GM18907 (cell line): Measurements from ENCODE around the gene MFRP.
"Not testable (repeated sequence)": the region's sequence is repeated elsewhere in the genome, so short reads cannot be mapped to it uniquely, and the experiment has no call there.

Experiments used
- ATAC-seq: cut with Tn5 transposase; IDR thresholded peaks from one replicate; pipeline ENCODE4 v1.9.1; 2021; ENCODE audit warnings: mild to moderate bottlenecking, moderate library complexity; ENCODE audit not compliant: unreplicated experiment

Gene MFRP

DNA sequence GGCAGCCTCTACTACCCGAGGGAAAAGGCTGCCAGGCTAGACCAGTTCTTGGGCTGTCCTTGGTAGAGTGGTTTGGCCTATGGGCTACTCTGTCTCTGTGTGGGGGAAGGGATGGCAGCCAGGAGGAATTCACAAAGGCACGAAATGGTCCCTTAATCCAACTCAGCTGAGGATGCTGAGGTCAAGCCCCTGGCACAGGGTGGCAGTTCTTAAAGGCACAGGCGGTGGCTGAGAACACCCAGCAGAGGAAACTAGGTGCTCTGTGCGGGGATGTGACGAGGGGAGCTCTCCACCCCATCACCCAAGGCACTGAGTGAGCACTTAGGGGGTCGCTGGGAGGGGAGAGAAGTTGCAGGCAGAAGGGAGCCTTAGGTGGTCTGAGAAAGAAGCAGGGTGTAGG is at the start of gene MFRP:
TSS of gene MFRP (minus strand) at position 101 of the 400 bp plus-strand sequence. CDS start 192 bp downstream, outside the sequence.
- ATAC-seq: no peak

DNA sequence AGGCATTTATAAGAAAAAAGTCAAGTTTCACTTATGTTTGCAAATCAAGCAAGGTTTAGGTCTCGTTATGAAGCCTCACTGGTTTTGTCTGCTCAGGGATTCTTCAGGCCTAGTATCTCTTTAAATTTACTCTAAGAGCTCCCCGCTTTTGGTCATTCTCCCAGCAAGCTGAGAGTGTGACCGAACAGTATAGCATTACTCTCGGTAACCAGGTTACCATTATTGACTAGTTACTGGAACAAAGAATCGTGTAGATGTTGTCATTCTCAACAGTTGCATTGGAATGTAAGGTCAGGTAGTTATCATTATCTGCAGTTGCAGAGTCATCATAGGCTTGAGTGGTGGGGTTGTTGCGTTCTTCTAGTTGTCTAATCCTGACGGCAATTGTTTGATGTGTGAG is 44.8 kb upstream of the MFRP start:
- no peak for ATAC-seq

DNA sequence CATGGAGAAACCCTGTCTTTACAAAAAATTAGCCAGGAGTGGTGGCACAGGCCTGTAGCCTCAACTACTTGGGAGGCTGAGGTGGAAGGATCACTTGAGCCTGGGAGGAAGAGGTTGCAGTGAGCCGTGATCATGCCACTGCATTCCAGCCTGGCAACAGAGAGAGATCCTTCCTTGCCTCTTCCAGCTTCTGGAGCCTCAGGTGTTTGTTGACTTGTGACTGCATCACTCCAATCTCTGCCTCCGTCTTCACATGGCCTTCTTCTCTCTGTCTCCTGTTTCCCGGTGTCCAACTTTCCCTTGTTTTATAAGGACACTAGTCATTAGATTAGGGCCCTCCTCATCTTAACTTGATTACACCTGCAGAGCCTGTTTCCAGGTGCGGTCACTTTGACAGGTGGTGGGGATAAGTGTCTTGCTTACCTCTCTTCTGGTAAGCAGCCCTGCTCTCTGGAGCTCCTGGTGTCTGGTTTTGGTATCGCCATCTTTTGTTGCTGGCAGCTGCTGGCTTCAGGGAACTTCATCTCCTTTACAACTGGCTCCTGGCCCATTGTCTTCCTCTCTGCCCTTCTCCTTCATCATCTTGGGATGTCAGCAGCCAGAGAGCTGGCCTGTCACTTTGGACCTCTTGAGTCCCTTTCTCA is 43.2 kb upstream of the MFRP start:
- no peak for ATAC-seq

DNA sequence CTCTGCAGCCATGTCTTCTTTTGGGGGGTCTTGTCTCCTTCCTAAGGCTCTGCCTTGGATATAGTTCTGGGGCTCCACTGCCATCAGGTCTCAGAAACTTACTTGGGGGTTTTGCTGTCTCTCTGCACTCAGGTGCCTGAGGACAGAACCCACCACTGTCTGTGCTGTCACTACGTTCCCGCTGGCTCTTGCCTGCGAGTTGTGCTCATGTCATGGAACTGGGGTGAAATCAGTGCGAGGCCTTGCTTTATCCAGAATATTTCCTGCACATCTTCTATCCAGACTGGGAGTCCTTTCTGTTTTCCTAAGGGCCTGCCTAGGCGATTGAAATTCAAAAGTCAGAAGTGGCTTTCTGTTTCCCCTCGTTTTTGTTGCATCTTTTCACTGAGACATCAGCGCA is 41.6 kb upstream of the MFRP start:
- no peak for ATAC-seq

DNA sequence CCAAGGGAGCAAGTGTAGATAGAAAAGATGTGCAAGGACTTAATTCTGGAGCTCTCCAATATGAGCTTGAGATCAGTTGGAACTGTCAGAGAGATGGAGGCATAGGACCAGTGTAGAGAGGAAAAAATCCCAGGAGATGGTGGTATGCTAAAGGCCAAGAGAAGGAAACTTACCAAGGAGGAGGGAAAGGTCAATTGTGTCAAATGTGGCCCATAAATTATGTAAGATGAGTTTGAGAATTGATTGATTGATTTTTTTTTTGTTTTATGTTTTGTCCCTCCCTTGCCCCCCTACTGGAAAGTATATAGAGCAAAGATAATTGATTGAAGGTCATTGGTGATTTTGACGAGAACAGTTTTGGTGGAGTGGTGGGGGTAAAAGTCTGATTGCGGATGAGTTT is 37.8 kb upstream of the MFRP start:
- no peak for ATAC-seq

DNA sequence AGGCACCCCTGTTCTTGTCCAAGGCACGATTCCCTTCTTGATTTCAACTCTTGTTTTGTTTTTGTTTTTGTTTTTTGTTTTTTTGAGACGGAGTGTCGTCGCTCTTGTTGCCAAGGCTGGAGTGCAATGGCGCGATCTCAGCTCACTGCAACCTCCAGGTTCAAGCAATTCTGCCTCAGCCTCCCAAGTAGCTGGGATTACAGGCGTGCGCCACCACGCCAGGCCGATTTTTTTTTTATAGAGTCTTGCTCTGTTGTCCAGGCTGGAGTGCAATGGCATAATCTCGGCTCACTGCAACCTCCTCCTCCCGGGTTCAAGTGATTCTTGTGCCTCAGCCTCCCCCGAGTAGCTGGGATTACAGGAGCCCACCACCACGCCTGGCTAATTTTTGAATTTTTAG is 36.0 kb upstream of the MFRP start:
- ATAC-seq: not testable (repeated sequence)

DNA sequence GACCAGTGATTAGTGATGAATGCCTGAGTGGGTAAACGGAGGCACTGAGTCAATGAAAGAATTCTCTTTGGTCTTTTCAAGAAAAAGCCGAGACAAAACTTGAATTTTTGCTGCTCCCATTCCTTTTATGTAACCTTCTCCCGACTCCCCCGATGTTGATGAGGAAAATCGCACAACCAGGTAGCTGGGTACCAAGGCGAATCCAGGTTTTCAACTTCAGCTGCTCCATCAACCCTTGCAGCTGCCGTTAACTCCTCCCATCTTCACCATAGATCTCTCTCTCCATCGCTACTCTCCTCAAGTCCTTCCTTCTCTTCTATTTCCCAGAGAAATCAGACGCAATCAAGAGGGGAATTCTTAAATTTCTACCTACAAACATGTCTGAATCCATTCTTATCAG is 35.6 kb upstream of the MFRP start:
- ATAC-seq: no peak

DNA sequence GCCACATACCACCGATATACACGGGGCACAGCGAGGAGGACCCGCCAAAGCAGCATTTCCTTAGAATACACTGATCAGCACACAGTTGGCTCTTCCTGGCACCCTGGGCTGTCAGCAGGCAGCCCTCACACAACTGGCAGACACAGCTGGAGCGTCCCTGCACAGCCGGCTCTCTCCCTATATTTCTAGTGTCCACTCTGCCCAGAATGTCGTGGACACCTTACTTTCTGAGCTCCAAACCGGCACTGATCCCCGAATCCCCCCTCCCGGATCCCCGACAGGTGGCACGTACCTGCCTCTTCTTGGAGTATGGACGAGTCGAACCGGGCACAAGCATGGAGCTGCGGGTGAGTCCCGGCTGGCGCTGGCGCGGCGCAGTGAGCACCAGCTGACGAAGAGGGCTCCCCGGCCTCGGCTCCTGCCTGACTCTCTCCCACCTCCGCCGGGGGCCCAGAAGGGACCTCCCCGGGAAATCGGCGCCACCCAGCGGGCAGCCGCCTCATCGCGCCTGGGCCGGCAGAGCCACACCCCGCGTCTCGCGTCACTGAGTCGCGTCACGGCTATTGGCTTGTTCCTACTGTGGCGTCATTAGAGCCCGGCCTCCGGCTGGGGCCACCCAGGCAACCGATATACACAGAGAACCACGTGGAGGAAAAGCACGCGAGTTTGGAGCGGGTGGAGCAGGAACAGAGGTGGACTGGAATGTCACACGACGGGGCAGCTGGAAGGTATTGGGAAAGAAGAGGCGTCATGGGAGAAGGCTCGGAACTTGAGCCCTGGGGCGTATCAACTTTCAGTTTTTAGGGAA is 34.9 kb upstream of the MFRP start, which contains the start of gene USP2:
TSS of gene USP2 (minus strand) at position 510 of the 808 bp plus-strand sequence. CDS start 8,210 bp downstream, outside the sequence.
- ATAC-seq: peak; percentile 97

DNA sequence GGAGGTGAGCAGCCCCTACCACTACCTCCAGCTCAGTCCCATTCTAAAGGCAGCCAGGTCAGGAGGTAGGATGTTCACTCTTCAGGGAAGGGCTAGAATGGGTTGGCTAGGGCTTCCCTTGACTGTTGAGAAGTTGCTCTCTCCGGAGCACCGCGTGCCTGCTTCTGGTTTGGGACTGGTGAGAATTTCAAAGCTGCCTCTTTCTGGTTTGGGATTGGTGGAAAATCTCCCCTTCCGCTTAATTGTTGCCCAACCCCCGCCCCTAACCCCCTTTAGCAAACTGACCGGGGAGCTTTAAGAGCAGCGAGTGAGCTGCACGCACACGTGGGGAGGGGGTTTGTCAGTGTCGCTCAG is 34.3 kb upstream of the MFRP start:
- ATAC-seq: no peak

DNA sequence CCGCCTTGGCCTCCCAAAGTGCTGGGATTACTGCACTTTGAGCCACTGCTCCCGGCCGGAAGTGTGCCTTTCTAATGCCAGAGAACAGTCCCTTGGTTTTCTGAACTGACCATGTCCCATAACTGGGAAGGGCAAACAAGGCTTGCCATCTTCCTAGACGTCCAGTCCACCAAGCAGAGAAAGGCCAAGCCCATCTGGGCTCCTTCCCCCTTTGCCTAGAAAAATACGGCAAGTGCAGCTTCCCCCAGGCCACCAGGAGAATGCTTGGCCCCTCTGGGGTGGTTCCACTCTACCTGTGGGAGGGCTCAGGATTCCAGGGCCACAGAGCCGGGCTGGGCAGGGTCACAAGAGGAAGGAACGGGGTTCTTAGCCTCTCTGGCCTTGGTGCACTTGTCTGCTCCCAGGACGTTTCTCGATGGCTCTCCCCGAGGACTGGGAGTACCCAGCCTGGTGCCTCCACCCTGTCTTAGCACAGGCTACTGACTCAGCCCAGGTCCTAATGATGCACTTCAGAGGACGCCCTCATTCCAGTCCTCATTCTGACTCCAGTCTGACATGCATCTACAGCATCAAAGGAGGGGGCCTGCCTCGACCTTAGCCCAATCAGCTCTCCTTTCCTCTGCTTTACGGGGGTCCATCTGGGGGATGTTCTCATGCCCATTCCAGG is 33.8 kb upstream of the MFRP start:
- ATAC-seq: no peak

DNA sequence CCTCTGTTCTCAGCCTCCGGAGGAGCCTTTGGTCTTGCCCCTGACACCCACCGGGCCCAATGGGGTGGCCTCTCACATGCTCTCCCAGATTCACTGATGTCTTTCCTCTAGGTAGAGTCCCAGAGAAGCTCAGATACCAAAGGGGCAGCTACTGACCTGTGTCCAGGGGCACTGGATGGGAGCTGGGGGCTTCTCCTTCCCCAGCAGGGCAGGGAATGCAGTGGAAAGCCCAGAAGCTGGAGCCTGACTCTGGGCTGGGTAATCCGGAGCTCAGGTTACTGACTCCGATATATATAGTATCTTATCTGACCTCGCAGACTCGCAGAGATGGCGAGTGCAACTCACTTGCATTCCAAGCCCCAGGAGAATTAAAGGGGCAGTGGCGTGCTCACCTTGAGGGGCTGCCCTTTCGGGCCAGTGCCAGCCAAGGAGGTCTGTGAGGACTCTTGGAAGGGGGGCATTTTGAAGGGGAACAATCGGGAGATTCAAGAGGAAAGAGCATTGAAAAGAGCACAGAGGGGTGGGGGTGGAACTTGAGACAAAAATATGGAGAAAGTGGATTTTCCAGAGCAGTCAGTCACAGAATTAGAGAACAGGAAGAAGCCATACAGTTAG is 32.5 kb upstream of the MFRP start:
- no peak for ATAC-seq

DNA sequence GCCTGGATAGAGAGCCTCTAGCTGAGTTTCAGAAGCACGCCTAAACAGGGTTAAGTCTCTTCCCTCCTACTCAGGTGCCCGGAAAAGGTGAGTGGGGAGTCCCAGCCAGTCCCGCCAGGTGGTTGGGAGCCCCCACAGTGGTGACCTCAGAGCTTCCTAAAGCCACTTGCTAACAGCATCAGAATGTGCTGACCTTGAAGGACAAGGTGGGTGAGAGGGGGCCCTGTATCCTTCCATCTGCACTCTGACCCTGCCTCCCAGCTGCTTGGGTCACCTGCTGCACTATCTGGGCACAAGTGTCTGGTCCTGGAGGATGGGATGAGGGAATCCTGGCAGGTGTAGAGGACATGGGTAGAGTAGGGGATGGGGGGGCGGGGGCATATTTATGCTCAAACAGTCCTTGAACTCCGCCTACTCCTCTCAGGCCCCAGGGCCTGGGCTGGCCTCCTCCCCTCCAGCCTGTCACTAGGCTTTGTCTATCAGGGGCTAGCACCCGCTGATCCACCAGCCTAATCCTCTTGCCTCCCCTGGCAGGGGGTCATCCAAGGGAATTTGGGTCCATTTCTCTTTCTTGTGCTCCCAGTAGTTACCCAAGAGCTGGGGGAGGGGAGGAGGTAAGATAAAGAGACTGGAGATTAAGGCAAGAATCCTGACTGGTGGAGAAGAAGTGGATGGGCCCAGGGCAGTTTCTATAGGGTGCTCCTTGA is 31.6 kb upstream of the MFRP start:
- ATAC-seq: no peak

DNA sequence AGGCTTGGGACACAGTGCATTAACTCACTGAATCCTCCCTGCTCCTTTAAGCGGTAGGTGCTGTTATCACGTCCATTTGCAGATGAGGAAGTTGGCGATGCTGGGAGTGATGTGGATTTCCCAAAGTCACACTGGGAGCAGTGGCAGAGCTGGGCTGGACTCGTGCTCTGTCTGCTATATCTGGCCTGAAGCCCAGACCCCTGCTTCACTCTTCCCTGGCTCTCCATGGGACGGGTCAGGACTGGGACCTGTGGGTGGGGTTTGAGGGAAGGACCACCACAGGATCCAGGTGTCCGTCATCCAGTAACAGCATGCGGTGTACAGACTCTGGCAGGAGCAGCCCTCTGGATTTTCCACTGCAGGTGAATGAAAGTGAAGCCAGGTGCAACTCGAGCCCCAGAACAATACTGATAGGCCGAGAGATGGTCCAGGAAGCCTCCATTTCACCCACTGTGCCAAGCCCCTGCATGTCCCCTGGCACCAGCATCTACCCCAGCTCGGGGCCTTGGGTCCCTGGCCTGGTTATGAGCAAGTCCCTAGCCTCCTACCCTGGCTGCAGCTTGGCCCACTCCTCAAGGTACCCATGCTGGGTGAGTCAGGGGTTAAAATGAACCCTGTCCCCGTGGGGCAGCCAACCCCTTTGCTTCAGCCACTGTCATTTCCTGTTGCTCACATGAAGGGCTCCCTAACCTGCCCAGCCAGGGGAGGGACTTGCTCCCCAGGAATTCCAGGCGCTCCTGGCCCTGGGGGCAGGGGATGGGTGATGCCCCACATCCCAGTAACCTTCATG is 30.8 kb upstream of the MFRP start:
- no peak for ATAC-seq

DNA sequence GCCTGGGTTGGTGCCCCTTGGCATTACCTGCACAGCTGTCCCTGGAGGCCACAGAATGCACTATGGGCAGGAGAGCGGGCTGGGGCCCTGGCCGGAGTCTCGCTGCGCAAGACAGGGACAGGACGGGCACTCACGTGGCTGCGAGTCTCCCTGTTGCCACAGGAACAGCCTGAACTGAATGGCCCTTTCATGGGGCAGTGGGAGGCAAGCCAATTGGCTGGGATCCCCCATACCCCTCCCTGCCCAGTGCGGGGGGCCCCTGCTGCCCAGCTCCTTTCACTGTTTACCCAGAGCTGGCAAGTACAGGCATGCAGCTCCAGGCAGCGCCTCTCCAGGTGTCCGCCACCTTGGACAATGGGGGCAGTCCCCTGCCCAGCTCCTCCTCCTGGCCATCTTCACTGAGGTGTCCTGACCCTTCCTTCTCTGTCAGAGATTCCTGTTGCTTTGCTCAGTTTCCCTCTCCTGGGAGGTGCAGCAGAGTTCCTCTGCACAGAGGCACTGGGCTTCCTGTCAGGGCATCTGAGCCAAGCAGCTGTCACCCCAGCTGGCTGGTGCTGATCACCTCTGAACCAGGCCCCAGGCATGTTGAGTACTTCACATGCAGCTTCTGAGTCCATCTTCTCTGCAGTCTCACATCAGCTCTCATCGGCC is 29.8 kb upstream of the MFRP start:
- no peak for ATAC-seq

DNA sequence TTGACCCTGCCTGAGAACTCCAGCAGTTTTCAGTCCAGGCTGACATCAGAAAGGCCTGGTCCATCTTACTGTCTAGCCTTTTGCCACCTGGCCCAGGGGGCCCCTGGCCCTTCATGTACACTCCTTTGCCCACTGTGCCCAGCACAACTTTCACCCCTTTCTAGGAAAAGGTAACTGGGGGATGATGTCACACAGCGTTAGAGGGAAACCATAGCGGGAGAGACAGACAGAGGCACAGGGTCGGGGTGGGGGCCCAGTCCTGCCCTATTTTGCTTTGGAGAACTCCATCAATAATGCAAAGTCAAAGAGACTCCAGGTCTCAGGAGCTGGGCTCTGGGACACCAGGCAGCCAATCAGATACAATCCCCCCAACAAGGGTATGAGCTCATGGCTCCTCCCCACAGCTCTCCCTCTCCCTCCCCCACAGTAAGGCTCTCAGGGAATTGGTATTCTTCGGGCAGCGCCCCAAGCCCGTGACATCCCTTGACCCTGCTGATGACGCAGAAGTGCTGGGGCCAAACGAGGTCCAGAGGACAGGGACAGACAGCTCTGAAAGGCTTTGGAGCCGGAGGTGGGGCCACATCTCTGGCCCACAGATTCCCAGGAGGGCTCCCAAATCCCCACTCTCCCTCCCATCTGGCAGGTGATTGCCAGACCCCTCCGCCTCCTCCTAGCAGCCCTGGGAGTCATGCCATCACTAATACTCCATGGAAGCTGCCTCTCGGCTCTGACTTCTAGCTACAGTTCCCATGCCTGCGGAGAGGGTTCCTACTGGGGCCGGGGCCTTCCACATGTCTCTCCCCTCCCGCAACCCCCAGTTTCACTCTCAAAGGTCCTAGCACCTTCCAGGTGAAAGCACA is 29.1 kb upstream of the MFRP start:
- no peak for ATAC-seq

DNA sequence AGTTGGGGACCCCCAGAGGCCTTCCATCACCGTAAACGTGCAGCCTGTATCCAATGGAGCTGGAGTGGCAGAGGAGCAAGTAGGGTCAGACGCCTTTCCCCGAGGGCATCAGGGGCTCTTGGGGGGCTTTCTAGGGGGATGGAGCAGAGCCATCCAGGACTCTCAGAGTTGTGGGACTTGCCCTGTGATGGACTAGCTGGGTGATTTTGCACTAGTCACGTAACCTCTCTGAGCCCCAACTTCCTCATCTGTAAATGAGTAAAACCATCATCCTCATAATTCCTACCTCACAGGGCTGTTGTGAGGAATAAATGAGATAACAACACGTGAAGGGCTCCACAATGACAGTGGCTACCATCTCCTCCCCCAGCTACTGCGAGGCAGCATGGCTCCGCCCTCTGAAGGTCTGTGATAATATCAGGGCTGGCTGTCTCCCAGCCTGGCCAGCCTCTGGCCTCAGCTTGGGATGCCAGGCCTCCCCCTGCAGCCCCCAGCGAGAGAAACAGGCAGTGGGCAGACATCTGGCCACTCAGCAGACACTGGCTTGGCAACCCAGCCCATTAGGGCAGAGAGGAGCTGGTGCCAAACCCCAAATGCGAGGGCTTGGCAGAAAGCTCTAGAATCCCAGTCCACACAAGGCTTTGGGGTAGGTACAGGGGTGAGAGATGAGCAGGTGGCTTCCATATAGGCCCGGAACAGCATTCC is 28.3 kb upstream of the MFRP start:
- no peak for ATAC-seq

DNA sequence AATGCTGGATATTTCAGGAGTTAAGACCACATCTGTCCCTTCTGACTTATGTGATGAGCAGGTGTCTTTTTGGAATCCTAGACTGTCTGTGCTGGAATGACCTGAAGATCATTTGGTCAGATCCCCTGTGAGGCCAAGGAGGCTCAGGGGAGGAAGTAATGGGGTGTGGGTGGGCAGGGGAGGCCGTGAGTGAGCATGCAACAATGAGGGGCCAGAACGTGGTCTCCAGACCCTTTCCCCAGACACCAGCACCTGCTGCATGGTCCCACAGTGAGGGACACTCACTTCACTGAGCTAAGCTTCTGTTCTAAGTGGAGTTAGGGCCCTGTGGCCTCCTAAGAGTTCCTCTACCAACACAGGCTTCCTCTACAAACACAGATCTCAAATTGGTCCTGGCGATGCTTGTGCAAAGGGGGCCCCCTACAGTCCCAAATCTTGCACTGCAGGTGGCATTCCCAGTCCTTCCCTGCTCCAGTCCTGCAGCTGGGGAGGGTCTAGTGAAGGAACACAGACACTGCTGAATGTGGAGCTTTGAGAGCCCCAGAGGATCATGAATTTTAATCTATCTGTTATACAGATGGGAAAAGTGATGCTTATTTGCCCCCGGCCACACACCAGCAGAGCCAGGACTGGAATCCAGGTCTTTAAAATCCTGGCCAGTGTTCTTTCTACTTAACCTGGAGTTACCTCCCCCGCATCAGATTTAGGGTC is 27.6 kb upstream of the MFRP start:
- no peak for ATAC-seq
